SK-N-SH treated with all-trans-retinoic acid at 6 μM for 48 hours (cell line): ENCODE data around the gene RBM38.

ENCODE experiments used
- BACH2 ChIP-seq: fragments of 250-450 bp; sonication (Bioruptor Pico); IDR thresholded peaks from 2 replicates; pipeline ENCODE4 v1.9.0; 2021; ENCODE audit warnings: mild to moderate bottlenecking, borderline replicate concordance
- CREB5 ChIP-seq: fragments of 250-450 bp; sonication (Bioruptor Pico); IDR thresholded peaks from 2 replicates; pipeline ENCODE4 v1.5.1; 2020; ENCODE audit warnings: low read depth, mild to moderate bottlenecking, moderate library complexity
- CSDC2 ChIP-seq: fragments of 250-450 bp; sonication (Bioruptor Pico); IDR thresholded peaks from 2 replicates; pipeline ENCODE4 v1.5.0; 2020; ENCODE audit warnings: mild to moderate bottlenecking, moderate library complexity
- ESRRG ChIP-seq: fragments of 250-450 bp; sonication (Bioruptor Pico); IDR thresholded peaks from 2 replicates; pipeline ENCODE4 v1.6.1; 2021; ENCODE audit warnings: mild to moderate bottlenecking
- GLIS3 ChIP-seq: fragments of 250-450 bp; sonication (Bioruptor Pico); IDR thresholded peaks from 2 replicates; pipeline ENCODE4 v1.5.0; 2020; ENCODE audit warnings: mild to moderate bottlenecking, moderate library complexity
- ISL1 ChIP-seq: fragments of 250-450 bp; sonication (Bioruptor Pico); IDR thresholded peaks from 2 replicates; pipeline ENCODE4 v2.1.2; 2022; ENCODE audit warnings: mild to moderate bottlenecking, moderate library complexity
- PPARA ChIP-seq: fragments of 250-450 bp; sonication (Bioruptor Pico); IDR thresholded peaks from 2 replicates; pipeline ENCODE4 v1.5.0; 2020; ENCODE audit warnings: mild to moderate bottlenecking, borderline replicate concordance
- SNAI2 ChIP-seq: fragments of 250-450 bp; sonication (Bioruptor Pico); IDR thresholded peaks from 2 replicates; pipeline ENCODE4 v1.5.0; 2020; ENCODE audit warnings: mild to moderate bottlenecking, moderate library complexity
- TSHZ2 ChIP-seq: fragments of 250-450 bp; sonication (Bioruptor Pico); IDR thresholded peaks from 2 replicates; pipeline ENCODE4 v1.5.0; 2020; ENCODE audit warnings: mild to moderate bottlenecking, moderate library complexity
- ZFP3 ChIP-seq: fragments of 250-450 bp; sonication (Bioruptor Pico); IDR thresholded peaks from 2 replicates; pipeline ENCODE4 v1.5.0; 2020; ENCODE audit warnings: mild to moderate bottlenecking, moderate library complexity
- ZNF70 ChIP-seq: fragments of 450-650 bp; formaldehyde crosslinking; IDR thresholded peaks from 2 replicates; pipeline ENCODE4 v1.5.0; 2020; ENCODE audit warnings: mild to moderate bottlenecking, moderate library complexity
- TF ChIP-seq, protein P1 (sequence below): fragments of 250-450 bp; sonication (Bioruptor Pico); IDR thresholded peaks from 2 replicates; pipeline ENCODE4 v1.8.0; 2020; ENCODE audit warnings: mild to moderate bottlenecking, moderate library complexity, borderline replicate concordance
- TF ChIP-seq, protein P2 (sequence below): fragments of 250-450 bp; sonication (Bioruptor Pico); IDR thresholded peaks from 2 replicates; pipeline ENCODE4 v1.5.1; 2021; ENCODE audit warnings: mild to moderate bottlenecking, moderate library complexity

DNA sequence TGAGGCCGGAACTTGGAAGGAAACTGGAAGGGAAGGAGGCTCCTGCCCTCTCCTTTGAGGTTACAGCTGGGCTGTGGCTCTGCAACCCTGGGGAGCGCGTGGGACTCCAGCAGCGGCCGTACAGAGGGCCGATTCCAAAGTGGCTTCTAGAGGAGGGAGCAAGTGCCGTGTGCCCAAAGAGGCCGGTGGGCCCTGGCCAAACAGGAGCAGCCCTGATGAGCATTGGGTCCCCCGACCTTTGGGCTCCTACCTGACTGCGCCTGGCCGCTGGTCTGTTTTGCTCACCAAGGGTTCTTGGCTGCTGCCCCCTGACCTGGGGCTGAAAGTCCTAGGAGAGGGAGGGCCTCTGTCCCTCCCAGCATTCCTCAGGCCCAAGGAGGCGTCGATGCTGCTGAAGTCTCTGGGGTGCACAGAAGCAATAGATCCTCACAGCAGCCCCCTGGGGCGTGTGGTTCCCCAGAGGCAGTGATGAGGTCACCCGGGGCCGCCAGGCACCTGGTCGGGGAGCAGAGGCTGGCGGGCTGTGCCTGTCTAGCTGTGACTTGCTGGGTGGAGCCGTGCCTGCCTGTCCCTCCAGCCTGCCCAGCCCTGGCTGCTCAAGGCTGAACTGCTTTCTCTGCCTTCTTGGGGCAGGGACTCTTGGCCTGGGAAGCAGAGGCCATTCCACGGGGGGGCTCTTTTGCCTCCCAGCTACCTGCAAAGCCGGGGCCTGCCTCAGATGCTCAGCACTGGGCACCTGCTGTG is 9.8 kb downstream of the RBM38 start:
- no peak for TF ChIP-seq SNAI2
- no peak for TF ChIP-seq CSDC2 (CRISPR knock-in tag)
- TF ChIP-seq ZFP3 (CRISPR knock-in tag) = no peak
- TF ChIP-seq ISL1 (CRISPR knock-in tag) = no peak
- no peak for TF ChIP-seq BACH2 (CRISPR knock-in tag)
- TF ChIP-seq, protein P1, sequence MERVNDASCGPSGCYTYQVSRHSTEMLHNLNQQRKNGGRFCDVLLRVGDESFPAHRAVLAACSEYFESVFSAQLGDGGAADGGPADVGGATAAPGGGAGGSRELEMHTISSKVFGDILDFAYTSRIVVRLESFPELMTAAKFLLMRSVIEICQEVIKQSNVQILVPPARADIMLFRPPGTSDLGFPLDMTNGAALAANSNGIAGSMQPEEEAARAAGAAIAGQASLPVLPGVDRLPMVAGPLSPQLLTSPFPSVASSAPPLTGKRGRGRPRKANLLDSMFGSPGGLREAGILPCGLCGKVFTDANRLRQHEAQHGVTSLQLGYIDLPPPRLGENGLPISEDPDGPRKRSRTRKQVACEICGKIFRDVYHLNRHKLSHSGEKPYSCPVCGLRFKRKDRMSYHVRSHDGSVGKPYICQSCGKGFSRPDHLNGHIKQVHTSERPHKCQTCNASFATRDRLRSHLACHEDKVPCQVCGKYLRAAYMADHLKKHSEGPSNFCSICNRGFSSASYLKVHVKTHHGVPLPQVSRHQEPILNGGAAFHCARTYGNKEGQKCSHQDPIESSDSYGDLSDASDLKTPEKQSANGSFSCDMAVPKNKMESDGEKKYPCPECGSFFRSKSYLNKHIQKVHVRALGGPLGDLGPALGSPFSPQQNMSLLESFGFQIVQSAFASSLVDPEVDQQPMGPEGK (CRISPR knock-in tag) = no peak
- no peak for TF ChIP-seq GLIS3
- no peak for TF ChIP-seq CREB5 (CRISPR knock-in tag)
- no peak for TF ChIP-seq ESRRG
- TF ChIP-seq ZNF70 (CRISPR knock-in tag) = no peak
- no peak for TF ChIP-seq PPARA (CRISPR knock-in tag)
- TF ChIP-seq, protein P2, sequence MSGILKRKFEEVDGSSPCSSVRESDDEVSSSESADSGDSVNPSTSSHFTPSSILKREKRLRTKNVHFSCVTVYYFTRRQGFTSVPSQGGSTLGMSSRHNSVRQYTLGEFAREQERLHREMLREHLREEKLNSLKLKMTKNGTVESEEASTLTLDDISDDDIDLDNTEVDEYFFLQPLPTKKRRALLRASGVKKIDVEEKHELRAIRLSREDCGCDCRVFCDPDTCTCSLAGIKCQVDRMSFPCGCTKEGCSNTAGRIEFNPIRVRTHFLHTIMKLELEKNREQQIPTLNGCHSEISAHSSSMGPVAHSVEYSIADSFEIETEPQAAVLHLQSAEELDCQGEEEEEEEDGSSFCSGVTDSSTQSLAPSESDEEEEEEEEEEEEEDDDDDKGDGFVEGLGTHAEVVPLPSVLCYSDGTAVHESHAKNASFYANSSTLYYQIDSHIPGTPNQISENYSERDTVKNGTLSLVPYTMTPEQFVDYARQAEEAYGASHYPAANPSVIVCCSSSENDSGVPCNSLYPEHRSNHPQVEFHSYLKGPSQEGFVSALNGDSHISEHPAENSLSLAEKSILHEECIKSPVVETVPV (CRISPR knock-in tag) = no peak
- no peak for TF ChIP-seq TSHZ2 (CRISPR knock-in tag)
